GM19324 (cell line): Measurements from ENCODE around the gene PAAF1.
"Not testable (repeated sequence)": the region's sequence is repeated elsewhere in the genome, so short reads cannot be mapped to it uniquely, and the experiment has no call there.

Source experiments
- ATAC-seq: cut with Tn5 transposase; IDR thresholded peaks from one replicate; pipeline ENCODE4 v1.9.1; 2021; ENCODE audit warnings: mild to moderate bottlenecking, moderate library complexity; ENCODE audit not compliant: unreplicated experiment, low FRiP score

PAAF1 gene

GRCh38 chr11:73878771-73879170, 2.0 kb downstream of the PAAF1 start:
- no peak for ATAC-seq

GRCh38 chr11:73880449-73880848, 3.6 kb downstream of the PAAF1 start:
- ATAC-seq, result not testable (repeated sequence)

DNA sequence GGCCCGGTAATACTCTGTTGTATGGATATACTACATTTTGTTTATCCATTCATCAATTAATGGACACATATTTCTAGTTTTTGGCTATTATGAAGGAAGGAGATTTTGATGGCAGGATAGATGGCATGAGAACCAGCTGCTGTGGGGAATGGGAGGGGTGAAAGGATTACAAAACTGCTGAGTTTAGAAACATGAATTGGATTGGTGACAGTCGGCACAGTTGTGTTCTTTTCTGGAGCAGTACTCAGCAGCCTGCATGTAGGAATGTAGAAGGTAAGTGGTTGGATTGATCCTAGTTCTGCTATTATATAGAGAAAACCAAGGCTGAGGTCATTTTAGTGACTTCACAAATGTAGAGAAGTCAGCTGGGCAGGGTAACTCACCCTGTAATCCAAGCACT, 7.1 kb downstream of the PAAF1 start:
- no peak for ATAC-seq

DNA sequence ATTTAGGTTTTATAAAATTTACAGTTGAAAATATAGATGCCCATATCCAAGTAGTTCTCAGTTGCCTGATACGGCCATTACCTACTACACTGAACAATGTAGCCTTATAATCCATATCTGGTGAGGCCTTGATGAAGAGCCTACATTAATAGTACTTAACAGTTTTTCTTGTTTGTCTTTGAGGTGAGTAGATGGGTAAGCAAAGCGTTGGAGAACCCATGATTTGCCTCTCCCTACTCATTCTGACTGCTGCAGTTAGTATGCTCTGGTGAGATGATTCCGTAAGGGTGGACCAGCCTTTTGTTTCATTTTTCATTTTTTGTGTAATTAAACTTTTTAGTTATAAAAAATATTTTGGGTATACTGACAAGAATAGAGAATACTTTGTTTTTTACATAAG, 11.4 kb downstream of the PAAF1 start:
- no peak for ATAC-seq

GRCh38 chr11:73889019-73889418, 12.2 kb downstream of the PAAF1 start:
- no peak for ATAC-seq

DNA sequence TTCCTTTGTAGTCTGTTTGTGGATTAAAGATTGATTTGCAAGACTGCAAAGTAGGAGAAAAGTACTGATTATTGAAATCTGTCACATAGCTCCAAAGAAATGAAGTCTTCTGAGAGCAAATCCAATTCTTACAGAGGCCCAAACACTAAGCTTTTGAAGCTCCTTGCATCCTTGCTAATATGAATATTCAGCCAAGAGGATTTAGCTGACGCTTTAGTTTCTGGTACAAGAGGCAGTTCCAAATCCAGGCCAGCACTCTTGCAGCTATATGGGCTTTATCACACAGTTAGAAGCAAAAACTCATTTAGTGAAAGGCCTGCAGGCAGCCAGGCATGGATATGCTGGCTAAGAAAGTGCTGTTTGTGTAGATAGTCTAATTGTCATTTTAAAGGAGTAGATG, 12.7 kb downstream of the PAAF1 start:
- ATAC-seq, result no peak

- ATAC-seq, result no peak
These were observed 16.2 kb downstream of the PAAF1 start for GRCh38 chr11:73893041-73893440.

- ATAC-seq, result no peak
These were observed 18.0 kb downstream of the PAAF1 start for GRCh38 chr11:73894725-73895335.

- no peak for ATAC-seq
These were observed 25.5 kb downstream of the PAAF1 start for GRCh38 chr11:73902303-73902702.

DNA sequence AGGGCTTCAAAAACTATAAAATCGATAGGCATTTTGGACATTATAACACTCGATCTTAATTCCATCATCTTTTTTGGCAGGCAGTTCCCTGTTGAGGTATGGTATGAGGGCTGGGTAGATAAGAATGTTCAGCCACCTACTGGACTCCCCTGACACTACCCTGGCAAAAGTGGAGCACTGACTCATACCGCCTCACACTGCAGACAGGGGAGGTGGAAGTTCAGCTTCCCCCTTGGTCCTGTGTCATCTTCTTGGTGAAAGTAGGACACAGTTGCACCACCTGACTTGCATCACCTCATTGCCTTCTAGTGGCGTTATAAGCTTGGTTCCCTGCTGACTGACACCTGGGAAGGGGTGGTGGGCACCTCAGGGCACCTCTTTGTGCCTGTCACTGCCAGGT, 30.4 kb downstream of the PAAF1 start:
- ATAC-seq, result no peak

- ATAC-seq, result no peak
These were observed 35.2 kb downstream of the PAAF1 start for GRCh38 chr11:73912026-73912425.

GRCh38 chr11:73913472-73913871, 36.7 kb downstream of the PAAF1 start:
- no peak for ATAC-seq

DNA sequence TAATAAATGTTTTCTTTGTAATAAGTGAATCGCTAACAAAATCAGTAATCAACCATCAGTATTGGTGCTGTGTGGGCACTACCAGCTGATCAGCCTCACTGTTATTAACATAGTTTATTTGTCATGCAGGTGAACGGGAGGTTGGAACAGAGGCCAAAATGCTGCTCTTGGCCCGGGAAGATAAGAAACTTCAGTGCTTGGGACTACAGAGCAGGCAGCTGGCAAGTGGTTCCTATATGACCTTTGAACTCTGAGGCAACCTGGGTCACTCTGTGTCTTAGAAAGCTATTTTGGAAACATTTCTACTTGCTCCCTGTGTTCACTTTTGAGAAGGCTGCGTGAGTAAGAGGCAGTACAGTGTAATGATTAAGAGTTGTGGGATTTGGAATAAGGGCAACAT, 37.5 kb downstream of the PAAF1 start:
- no peak for ATAC-seq

- ATAC-seq, result no peak
These were observed 39.6 kb downstream of the PAAF1 start for GRCh38 chr11:73916435-73916834.

- no peak for ATAC-seq
These were observed 44.4 kb downstream of the PAAF1 start for GRCh38 chr11:73921180-73921579.

DNA sequence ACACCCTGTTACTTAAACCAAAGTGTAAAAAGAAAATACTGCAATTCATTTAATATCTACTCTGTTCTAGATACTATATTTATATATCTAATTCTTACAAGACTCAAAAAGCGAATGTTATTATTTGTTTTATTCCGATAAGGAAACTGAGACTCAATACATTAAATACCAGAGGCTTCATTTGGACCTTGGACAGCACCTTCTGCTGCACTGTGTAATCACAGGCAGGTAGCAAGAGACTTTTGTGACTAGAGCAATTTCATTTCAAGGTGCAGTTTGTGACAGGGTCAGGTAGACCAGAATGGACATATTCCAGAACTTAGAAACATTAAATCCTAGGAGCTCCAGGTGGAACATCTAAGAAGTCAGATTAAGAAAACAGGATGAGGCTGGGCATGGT, 52.6 kb downstream of the PAAF1 start:
- ATAC-seq, result no peak

DNA sequence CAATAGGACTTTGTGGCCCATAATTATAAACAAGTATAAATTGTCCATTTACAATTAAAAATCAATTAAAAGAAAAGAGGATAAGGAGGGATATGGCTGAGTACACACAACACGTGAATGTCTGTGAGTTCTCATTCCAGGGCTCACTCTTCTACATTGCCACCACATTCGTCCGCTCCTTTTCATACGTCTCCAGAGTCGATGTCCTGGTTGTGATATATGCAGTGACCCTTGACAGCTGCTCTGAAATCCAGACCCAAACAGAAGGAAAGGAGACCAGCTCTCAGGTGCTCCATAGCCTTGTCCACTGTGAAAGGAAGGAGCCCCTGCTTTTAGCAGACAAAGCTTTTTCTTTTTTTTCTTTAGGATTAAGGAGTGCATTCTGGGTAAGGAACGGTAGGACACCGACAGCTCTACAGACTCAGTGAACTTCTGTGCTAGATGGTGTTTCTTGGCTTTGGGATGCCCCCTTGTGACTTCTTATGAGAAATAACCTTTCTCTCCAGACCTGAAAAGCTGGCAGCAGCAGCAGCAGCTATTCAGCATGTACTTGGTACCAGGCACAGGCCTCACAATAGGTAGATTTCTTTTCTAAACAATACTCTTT, 54.3 kb downstream of the PAAF1 start:
- no peak for ATAC-seq

- ATAC-seq, result no peak
These were observed 55.2 kb downstream of the PAAF1 start for GRCh38 chr11:73931951-73932350.

- ATAC-seq, result no peak
These were observed 56.0 kb downstream of the PAAF1 start for GRCh38 chr11:73932781-73933180.

DNA sequence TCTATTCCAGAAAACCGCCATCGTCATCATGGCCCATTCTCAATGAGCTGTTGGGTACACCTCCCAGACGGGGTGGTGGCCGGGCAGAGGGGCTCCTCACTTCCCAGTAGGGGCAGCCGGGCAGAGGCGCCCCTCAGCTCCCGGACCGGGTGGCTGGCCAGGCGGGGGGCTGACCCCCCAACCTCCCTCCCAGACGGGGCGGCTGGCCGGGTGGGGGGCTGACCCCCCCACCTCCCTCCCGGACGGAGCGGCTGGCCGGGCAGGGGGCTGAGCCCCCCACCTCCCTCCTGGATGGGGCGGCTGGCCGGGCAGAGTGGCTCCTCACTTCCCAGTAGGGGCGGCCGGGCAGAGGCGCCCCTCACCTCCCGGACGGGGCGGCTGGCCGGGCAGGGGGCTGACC, 59.2 kb downstream of the PAAF1 start:
- ATAC-seq, result not testable (repeated sequence)

DNA sequence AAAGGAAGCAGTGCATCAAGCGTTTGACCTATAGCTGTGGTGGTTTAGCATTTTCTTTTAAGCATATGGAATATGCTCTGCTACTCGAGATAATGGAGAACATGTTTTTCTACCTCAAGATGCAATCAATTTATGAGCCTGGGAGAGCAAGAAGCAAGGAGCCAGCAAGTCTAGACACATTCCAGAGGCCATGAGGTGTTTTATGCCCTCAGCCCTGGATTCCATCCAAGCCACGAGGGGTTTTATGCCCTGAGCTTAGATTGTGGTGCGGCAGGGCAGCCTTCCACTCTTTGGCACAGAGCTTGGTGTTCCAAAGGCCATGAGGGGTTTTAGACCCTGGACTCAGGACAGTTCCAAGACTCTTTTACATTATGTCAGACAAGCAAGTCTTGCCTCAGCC, 62.3 kb downstream of the PAAF1 start:
- ATAC-seq, result no peak

DNA sequence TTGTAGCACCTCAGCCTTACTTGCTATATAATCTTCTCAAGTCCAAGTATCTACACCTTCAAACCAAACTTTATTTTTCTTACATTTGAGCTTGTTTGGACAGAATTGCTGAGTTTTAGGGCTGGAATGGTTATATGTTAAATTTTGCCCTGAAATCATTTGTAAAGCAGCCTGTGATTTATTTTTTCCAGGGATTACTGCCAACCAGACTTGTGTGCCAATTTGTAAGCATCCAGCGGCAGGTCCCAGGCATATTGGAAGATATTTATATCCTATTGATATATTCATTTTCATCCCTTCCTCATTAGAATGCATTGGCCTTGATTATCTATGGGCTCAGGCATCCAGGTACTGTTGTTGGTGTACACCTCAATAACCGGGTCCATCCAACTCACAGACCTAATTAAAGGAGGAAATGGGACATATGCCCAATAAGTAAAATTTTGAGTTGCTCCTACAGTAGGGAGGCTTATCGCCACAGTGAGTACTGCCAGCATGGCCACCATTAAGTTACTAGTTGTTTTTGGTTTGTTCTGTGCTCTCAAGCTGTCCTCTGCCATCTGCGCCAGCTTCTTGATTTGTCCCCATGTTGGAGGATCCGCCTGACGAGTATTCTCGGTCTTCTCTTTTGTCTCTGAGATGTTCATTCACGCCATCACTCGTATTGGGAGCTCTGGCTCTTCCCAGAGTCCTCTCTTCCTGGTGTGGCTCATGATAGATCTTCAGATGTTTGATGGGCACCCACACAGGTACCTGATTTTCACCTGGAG, 64.2 kb downstream of the PAAF1 start:
- ATAC-seq, result no peak
